OCI-M1 (cell line): ENCODE results near the gene TBC1D5.

ENCODE experiments used
- DNase-seq: peaks from one replicate; lab custom pipeline; 2025; lab: John Stamatoyannopoulos, UW

TBC1D5 gene

GRCh38 chr3:17179381-17180205 lies 562.8 kb downstream of the TBC1D5 start:
- DNase-seq = no peak

- no peak for DNase-seq
Measured at GRCh38 chr3:17176757-17177156, 565.7 kb downstream of the TBC1D5 start.

GRCh38 chr3:17175187-17175807 lies 567.1 kb downstream of the TBC1D5 start:
- peak; percentile 13 for DNase-seq

- no peak for DNase-seq
Measured at GRCh38 chr3:17166369-17166768, 576.1 kb downstream of the TBC1D5 start.

- no peak for DNase-seq
Measured at GRCh38 chr3:17162116-17162515, 580.3 kb downstream of the TBC1D5 start.

GRCh38 chr3:17160597-17160996 lies 581.8 kb downstream of the TBC1D5 start:
- DNase-seq = no peak

GRCh38 chr3:17158941-17159682 lies 583.3 kb downstream of the TBC1D5 start:
- no peak for DNase-seq

- no peak for DNase-seq
Measured at GRCh38 chr3:17157713-17158112, 584.7 kb downstream of the TBC1D5 start.

- DNase-seq = no peak
Measured at GRCh38 chr3:17156864-17157263, 585.6 kb downstream of the TBC1D5 start.

GRCh38 chr3:17155951-17156350 lies 586.5 kb downstream of the TBC1D5 start:
- no peak for DNase-seq

GRCh38 chr3:17154941-17155340 lies 587.5 kb downstream of the TBC1D5 start:
- no peak for DNase-seq

- no peak for DNase-seq
Measured at GRCh38 chr3:17154221-17154620, 588.2 kb downstream of the TBC1D5 start.

GRCh38 chr3:17153209-17153608 lies 589.2 kb downstream of the TBC1D5 start:
- no peak for DNase-seq

- peak; percentile 90 for DNase-seq
Measured at GRCh38 chr3:17151598-17152373, 590.6 kb downstream of the TBC1D5 start.

- no peak for DNase-seq
Measured at GRCh38 chr3:17149076-17149475, 593.4 kb downstream of the TBC1D5 start.

- no peak for DNase-seq
Measured at GRCh38 chr3:17144665-17144993, 597.8 kb downstream of the TBC1D5 start.

- no peak for DNase-seq
Measured at GRCh38 chr3:17143893-17144664, 598.4 kb downstream of the TBC1D5 start.

- no peak for DNase-seq
Measured at GRCh38 chr3:17142516-17142915, 599.9 kb downstream of the TBC1D5 start.

- DNase-seq = no peak
Measured at GRCh38 chr3:17141699-17142098, 600.7 kb downstream of the TBC1D5 start.

- no peak for DNase-seq
Measured at GRCh38 chr3:17140670-17141505, 601.5 kb downstream of the TBC1D5 start.
